Upper lobe of left lung (tissue), 4 donors: ENCODE data around the gene CLNS1A.
"Not testable (repeated sequence)": the region's sequence is repeated elsewhere in the genome, so short reads cannot be mapped to it uniquely, and the experiment has no call there.

Experiments used
- CTCF ChIP-seq, 6 experiments: fragments of 450-650 bp in 4 of 6; fragments of 200-600 bp in 2 of 6; sonication (generic) in 2 of 6; IDR thresholded peaks; one replicate each; pipeline ENCODE4 v1.5.1; 2016 to 2019; ENCODE audit warnings: antibody characterized with exemption in 6 of 6
- EP300 ChIP-seq, 4 donors: sonication (generic); formaldehyde crosslinking; IDR thresholded peaks; one replicate each; pipeline ENCODE4 v1.5.1; 2017; ENCODE audit warnings: antibody characterized with exemption in 4 of 4, control low read depth in 2 of 4
- POLR2AphosphoS5 ChIP-seq, 2 donors: sonication (generic); formaldehyde crosslinking; IDR thresholded peaks; one replicate each; pipeline ENCODE4 v1.5.1; 2017; ENCODE audit warnings: antibody characterized with exemption in 2 of 2

GRCh38 chr11:77575428-77575827 is 62.2 kb downstream of the CLNS1A start:
- not testable (repeated sequence) for TF ChIP-seq CTCF, EP300, POLR2AphosphoS5 (IDR thresholded peaks at IDR 0.05)
